ENCODE results near the gene FAM193A.
"Not testable (repeated sequence)": the region's sequence is repeated elsewhere in the genome, so short reads cannot be mapped to it uniquely, and the experiment has no call there.

FAM193A gene

DNA sequence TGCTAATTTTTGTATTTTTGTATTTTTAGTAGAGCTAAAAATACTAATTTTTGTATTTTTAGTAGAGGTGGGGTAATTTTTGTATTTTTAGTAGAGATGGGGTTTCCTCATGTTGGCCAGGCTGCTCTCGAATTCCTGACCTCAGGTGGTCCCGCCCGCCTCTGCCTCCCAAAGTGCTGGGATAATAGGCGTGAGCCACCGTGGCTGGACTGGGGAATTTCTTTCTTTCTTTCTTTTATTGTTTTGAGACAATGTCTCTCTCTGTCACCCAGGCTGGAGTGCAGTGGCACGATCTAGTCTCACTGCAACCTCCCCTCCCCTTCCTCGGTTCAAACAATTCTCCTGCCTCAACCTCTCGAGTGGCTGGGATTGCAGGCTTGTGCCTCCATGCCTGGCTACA lies 83.0 kb downstream of the FAM193A start:
- no peak for DNase-seq

DNA sequence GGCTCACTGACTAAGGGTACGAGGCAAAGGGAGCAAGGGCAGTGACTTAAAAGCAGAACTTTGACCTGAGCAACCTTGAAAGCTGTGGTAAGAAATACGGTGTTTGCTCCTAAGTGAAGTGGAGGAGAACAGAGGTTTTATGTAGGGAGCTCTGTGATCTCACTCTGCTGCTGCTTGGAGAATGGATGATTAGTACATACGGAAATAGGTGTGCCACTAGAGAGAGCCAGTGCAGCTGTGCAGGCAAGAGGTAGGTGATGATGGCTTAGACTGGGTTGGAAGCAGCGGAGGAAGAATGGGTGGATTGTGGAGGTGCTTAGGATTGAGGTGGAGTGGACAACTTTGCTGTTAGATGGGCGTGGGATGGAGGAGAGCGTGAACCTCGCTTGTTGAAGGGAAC lies 85.0 kb downstream of the FAM193A start:
- DNase-seq: no peak

DNA sequence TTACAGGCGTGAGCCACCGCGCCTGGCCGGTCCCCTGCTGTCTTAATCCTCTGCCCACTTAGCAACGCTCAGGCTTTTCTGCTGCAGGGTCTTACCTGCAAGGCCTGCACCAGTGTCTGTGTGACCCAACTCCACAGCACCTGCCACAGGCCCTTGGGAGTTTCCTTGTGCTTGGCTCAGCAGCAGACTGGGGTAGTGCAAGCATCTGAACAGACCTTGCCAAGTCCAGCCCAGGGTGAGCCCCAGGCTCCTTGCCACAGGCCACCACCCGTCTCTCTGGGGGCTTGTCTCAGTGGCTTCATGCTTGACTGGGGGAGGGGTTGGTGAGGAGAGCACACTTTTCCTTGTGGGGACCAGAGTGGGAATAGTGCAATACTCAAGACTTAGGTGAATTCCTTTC lies 87.0 kb downstream of the FAM193A start:
- DNase-seq: no peak

DNA sequence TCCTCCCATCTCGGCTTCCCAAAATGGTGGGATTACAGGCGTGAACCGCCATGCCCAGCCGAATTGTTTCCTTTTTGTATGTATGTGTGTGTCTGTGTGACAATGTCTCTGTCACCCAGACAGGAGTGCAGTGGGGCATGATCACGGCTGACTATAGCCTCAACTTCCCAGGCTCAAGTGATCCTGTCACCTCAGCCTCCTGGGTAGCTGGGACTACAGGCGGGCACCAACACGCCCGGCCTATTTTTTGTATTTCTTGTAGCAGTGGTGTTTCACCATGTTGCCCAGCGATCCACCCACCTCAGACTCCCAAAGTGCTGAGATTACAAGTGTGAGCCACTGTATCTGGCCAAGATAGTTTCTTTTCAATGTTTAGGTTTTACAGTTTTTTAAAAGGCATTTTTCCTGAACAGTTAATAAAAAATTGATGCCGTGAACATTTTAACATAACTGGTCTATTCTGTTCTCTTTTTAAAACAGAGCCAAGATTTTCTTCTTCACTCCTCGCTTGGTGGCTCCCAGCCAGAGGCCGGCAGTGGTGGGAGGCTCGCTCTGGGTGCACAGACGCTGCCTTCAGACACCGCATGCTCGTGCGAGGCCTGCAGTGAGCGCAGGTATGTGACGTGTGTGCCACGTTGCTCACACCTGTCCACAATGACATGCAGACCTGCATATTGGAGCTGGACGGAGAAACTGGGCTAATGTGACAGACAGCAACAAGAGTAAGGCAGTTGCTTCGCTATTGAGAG lies 88.5 kb downstream of the FAM193A start:
- no peak for DNase-seq

DNA sequence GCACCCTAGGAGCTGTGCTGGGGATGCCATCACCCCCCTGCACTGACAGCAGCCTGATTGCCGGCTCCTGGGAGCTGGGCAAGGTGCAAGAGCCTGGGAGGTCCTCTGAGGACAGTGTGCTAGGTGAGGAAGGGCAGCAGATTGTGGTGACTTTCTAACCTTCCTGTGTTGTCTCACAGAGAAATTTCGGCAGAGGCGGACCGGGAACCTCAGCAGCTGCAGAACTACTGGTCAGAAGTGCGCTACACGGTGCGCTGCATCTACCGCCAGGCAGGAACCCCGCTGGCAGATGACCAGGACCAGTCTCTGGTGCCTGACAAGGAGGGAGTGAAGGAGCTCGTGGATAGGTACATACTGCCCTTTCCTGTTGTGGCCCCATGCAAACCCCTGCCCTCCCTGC lies 89.8 kb downstream of the FAM193A start:
- no peak for DNase-seq

DNA sequence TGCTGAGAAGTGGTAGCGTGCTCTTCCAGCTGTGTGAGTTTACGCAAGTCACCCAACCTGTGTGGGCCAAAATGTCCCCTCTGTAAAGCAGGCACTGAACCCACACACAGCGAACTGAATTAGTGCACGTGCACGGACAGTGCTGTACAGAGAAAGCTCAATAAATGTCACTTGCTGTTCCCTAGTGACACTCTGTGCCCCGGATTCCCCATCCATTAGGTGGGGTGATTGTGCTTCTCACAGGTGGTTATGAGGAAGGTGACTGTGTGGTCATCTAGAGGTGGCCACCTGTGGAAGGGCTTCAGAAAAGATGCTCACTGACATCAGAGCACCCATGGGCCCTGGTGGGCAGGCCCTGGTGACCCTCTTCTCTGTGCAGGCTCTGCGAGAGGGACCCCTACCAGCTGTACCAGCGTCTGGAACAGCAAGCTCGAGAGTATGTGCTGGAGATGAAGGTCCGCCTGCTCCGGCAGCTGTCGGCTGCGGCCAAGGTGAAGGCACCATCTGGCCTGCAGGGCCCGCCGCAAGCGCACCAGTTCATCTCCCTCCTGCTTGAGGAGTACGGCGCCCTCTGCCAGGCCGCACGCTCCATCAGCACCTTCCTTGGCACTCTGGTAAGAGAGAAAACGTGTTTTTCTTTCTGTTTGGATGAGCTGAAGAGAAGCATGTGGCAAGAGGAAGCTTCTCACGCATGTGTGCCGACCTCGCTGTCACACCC lies 94.3 kb downstream of the FAM193A start:
- DNase-seq: no peak

DNA sequence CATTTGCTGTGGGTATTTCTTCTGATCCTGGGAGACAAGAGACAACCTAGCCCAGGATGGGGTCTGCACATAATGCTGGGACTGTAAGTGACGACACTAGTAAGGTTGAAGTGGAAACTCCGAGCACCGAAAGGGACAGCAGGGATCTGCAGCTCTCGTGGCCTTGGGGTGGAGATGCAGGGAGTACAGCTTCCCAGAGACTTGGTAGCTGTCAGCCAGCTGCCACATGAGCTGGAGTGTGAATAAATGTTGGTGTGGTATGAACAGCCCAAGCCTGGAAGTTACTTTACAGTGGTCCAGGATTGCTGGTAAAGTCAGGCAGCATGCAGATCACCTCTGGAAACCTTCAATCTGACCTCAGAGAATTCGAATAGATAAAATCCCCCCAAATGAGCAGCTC lies 97.6 kb downstream of the FAM193A start:
- no peak for DNase-seq

DNA sequence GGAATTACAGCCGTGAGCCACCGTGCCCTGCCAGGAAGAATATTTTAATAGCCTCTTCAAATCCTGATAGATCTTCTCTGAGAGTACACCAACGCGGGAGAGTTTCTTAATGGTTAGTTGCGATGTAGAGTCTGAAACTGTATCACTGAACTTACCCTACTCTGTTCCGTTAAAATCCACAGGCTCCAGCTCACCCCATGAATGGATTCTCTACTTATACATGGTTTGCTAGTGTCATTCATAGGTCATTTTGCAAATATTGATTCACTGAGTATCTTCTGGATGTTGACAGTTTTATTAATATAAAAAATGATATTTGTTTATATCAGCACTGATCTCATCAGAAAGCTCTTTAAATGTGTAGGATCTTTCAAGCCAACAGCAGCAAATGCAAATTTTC lies 99.9 kb downstream of the FAM193A start:
- no peak for DNase-seq

DNA sequence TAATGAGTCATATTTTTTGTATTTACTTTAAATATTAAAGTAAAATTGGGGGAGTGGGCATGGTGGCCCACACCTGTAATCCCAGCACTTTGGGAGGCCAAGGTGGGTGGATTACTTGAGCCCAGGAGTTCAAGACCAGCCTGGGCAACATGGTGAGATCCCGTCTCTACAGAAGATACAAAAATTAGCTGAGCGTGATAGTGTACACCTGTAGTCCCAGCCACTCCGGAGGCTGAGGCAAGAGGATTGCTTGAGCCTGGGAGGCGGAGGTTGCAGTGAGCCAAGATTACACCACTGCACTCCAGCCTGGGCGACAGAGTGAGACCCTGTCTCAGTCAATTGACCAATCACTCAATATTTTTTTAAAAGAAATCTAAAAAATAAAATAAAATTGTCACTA lies 100.5 kb downstream of the FAM193A start:
- DNase-seq: not testable (repeated sequence)

DNA sequence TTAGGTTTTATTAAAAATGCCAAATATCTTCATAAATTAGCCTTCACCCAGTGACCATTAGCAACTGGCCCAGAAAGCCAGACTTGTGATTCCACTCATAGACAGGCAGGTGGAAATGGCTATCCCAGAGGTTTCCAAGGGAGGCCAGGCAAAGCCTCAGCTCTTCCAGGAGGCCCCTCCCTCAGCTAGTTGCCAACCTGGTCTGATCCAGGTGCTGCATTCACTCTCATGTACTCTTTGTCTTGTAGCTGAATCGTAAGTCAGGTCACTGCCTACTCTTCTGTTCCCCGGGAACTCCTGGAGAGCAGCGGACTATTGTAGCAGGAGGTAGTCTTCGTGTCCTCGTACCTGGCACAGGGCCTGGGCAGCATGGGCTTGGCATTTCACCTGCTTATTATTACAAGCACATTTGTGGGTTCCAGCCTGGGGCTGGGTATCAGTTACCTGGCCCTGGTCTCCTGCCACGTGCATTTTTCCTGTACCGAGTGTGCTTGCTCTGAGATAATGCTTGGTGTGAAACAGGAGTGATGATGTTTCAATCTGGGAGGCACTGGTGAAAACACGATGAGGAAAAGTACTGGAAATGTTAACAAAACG lies 101.6 kb downstream of the FAM193A start:
- DNase-seq: no peak

DNA sequence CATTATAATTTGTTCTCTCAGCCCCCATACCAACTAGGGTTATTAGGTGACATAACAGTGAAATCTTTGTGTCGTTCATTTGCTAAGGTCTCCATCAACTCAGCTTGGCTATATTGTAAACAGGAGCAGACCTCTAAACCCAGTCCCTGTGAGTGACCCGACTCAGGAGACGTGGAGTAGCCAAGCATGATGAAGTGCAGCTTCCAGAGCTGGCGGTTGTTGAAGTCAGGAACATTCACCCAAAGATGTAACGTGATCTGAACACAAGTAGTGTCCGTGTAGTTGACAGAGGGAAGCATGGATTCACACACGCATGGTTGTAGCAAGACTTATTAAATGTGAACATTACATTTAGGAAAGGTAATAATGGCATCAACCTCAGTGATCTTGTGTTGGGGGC lies 102.3 kb downstream of the FAM193A start:
- no peak for DNase-seq

DNA sequence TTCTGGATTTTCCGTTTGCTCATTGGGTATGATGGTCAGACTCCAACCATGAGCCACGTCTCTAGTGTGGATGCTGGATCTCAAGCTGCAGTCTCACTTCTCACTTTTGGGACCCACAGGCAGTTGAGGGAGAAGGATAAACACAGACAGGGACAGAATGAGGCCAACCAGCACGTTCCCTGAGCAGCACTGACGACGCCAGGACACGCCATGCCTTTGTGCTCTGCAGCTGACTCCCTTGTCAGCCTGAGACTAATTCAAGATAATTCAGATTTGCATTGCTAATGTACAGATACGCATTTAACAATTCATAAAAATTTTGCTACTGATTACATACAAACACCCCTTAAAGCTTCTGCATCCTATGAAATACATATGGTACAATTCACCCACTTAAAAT lies 106.5 kb downstream of the FAM193A start:
- no peak for DNase-seq

DNA sequence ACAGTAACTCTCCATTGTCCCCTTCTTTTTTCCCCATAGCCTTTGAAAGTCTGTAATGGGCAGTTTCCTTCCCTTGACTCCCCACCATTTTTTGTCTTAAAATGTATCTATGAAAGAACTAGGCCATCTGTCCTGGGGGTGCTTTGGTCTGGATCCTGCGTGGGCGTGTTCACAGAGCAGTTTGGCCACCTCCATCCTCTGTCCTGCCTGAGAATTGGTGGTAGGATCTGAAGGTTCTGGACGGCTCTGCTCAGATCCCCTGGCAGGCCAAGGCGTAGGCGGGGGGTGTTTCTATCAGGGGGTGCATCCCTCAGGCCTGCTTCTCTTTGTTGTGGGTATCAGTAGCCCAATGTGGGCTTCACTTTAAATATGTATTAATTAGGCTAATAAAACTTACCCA lies 107.1 kb downstream of the FAM193A start:
- no peak for DNase-seq

DNA sequence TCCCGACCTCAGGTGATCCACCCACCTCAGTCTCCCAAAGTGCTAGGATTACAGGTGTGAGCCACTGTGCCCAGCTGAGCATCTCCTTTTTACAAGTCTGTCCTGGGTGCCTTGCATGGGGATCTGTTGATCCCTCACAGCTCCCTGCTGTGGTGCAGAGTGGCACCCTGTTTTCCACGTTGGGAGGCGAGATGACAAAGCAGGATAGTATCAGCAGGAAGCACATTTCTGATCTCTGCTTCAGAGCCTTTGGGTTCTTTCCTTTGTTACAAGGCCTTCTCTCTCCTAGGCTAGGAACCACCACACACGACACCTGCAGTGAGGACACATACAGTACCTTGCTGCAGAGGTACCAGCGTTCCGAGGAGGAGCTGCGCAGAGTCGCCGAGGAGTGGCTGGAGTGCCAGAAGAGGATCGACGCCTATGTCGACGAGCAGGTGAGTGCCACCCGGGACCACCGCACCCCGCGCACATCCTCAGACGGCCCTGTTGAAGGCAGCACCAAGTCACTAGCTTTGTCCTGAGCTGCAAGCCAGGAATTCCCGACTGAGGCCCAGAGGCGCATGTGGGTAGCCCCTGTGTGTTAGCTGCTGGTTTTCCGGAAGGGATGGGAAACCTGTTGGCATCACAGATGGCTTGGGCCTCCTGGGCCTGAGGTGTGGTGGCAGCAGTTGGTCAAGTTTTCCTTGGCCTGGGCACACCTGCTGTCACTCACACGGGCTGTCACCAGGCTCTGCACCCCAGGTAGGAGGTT lies 110.1 kb downstream of the FAM193A start:
- no peak for DNase-seq

DNA sequence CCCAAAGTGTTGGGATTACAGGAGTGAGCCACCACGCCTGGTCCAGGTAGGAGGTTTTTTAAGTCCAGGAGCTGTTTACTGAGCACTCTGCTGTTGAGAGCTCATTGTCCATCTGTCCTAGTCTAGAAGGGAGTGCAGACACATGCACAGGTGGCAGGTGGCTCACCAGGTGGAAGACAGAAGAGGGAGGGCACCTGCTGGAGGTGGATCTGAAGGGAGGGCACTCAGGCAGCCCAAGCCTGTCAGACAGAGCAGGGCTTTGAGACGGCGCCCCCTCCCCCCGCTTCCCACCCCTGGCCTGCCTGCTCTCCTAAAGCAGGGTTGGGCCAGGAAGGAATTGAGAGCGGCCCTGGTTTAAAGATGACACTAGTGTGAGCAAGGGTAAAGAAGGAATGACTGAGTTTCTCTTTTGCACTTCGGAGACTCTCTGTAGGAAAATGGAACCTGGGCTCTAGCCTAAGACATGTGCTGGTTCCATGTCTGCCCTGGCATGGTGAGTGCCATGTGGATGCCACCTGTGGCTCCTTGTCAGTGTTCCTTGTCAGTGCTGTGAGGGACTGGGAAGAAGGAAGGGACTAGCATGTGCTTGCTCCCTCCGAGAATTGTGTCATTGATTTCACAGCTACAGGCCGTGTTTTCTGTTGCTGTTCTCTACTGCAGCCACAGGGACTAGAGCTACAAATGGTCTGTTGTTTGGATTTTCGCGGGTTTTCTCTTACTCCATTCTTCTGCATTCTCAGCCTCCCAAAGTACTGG lies 111.1 kb downstream of the FAM193A start:
- no peak for DNase-seq

DNA sequence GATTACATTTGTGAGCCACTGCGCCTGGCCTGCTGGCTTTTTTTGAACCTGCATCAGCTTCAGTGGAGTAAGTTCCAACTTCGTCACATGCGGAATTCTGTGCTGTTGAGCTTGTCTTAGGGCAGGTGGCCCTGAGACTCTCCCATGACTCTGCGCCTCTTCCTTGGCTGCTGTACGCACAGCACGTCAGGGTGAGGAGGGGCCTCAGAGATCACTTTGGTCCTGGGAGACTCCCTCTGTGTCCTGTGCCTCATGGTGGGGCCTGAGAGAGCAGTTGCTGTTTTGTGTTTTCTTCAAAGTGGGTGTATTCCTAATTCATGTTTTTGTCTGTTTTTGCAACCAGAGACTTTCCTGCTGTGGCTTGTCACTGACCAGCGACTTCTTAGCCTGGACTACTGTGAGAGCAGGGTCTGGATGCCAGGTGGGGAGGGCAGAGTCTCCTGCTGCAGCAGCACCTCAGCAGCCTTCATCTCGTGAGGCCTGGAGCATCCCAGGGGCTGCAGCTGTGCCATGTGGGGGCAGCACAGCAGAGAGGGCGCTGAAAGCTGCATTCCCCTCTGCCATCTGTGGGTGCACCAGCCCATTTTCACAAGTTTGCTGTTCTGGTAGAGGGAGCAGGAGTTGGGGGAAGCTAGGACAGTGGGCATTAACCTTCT lies 111.8 kb downstream of the FAM193A start:
- no peak for DNase-seq

DNA sequence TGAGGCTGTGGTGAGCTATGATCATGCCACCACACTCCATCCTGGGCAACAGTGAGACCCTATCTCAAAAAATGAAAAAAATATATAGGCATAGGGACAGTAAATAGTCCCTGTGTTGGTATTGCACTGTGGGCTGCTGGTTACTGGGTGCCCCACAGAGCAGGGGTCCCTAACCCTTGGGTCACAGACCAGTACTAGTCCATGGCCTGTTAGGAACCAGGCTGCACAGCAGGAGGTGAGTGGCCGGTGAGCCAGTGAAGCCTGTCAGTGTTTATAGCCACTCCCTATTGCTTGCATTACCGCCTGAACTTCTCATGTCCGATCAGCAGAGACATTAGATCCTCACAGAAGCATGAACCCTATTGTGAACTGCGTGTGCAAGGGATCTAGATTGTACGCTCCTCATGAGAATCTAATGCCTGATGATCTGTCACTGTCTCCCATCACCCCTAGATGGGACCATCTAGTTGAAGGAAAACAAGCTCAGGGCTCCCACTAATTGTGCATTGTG lies 113.2 kb downstream of the FAM193A start:
- no peak for DNase-seq

DNA sequence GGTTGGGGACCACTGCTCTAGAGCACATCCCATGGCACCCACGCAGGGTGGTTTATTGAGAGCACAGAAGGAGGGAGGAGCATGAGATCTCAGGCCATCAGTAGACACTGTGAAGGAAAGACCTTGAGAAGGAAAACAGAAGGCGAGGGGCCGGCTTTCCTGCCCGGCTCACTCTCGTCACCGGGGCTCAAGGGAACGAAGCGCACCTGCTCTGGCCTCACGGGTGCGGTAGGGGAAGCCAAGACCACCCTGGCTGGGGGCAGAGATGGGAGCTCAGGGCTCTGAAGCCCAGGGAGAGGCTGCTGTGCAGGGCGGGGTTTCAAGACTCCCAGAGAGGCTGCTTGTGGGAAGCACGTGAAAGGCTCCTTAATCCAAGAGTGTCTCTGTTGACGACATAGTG lies 113.8 kb downstream of the FAM193A start:
- DNase-seq: no peak

DNA sequence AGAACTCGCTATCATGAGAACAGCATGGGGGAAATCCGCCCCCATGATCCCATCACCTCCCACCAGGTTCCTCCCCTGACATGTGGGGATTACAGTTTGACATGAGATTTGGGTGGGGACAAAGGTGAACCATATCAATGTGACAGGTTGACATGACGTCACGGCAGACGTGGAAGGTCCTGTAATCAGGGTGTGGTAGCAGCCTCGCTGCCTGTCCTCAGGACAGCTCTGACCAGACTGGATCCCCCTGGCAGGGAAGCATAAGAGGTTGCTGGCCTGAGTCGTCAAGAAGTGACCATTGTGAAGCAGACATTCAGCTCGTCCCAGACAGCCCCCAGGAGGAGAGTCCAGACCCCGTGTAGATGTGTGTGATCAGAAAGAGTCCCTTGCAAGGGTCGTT lies 115.1 kb downstream of the FAM193A start:
- DNase-seq: no peak

DNA sequence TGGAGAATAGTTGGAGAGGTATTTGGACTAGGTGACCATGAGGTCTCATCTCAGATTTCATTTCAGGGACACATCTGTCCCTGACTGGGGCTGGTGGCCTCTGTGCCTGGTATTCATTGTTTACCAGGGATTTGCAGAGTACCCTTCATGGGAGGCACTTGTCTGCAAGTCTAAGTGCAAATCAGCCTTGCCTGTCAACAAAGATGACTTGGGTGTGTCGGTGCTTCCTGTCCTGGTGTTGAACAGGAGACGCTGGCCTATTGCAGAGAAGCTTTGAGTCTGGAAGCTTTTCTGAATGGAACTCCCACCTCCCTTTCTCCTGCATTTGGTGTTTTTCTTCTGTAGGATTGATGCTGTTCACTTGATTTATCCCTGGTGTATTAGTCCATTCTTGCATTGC lies 115.6 kb downstream of the FAM193A start:
- no peak for DNase-seq

DNA sequence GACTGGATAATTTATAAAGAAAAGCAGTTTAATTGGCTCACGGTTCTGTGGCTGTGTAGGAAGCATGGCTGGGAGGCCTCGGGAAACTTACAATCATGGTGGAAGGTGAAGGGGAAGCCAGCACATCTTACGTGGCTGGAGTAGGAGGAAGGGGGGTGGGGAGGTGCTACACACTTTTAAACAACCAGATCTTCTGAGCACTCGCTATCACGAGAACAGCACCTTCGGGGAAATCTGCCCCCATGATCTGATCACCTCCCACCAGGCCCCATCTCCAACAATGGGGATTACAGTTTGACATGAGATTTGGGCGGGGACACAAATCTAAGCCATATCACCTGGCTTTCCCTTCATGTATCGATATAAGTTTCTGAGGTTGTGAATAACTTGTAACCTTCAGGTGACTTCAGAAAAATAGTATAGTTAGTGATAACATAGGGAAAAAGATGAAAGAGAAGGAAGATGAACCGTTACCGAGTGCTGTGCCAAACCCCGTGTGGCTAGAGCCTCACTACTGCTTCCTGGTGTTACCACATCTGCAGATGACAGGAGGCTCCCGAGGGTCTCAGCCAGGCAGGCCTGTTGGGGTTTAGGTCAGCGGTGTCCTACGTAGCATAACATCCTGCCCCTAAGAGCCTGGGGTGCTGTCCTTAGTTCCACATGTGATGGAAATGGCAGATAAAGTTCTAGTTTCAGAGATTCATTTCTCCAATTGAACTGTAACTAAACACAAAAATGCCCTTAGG lies 116.1 kb downstream of the FAM193A start:
- DNase-seq: no peak

Measured in inflammatory macrophage (primary cell).